LNCaP clone FGC (cell line): ENCODE measurements around the gene UBE2A.

Experiments
- DNase-seq: peaks from one replicate; pipeline ENCODE4 v3.0.0-alpha.2; 2011; ENCODE audit warnings: low read depth
- H3K4me3 ChIP-seq: 2 replicates; pipeline ENCODE4 v1.5.1; 2011; ENCODE audit warnings: mild to moderate bottlenecking, low read depth, low read length, control low read depth
- TF ChIP-seq, protein P1 (sequence below): IDR thresholded peaks from 2 replicates; pipeline ENCODE4 v1.5.1; 2012; ENCODE audit warnings: mild to moderate bottlenecking; ENCODE audit not compliant: control insufficient read depth, insufficient read depth; ENCODE audit errors: extremely low read depth

Gene UBE2A

DNA sequence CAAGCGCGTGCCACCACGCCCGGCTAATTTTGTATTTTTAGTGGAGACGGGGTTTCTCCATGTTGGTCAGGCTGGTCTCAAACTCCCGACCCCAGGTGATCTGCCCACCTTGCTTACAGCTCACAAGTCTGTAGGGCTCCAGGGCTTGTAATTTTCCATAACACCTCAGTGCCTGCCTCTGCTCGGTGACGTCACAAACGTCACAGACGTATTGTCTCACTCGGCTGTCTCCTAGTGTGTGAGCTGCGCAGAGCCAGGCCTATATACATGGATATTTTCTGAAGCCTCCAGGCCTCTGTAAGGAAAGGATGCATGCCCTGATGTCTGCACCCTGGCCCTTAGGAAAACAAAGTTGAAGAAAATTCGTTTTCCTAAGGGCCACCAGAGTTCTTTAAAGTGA lies 40.4 kb downstream of the UBE2A start:
- no peak for DNase-seq
- TF ChIP-seq, protein P1, sequence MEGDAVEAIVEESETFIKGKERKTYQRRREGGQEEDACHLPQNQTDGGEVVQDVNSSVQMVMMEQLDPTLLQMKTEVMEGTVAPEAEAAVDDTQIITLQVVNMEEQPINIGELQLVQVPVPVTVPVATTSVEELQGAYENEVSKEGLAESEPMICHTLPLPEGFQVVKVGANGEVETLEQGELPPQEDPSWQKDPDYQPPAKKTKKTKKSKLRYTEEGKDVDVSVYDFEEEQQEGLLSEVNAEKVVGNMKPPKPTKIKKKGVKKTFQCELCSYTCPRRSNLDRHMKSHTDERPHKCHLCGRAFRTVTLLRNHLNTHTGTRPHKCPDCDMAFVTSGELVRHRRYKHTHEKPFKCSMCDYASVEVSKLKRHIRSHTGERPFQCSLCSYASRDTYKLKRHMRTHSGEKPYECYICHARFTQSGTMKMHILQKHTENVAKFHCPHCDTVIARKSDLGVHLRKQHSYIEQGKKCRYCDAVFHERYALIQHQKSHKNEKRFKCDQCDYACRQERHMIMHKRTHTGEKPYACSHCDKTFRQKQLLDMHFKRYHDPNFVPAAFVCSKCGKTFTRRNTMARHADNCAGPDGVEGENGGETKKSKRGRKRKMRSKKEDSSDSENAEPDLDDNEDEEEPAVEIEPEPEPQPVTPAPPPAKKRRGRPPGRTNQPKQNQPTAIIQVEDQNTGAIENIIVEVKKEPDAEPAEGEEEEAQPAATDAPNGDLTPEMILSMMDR = no peak
- no peak overlapping the region for H3K4me3 ChIP-seq

DNA sequence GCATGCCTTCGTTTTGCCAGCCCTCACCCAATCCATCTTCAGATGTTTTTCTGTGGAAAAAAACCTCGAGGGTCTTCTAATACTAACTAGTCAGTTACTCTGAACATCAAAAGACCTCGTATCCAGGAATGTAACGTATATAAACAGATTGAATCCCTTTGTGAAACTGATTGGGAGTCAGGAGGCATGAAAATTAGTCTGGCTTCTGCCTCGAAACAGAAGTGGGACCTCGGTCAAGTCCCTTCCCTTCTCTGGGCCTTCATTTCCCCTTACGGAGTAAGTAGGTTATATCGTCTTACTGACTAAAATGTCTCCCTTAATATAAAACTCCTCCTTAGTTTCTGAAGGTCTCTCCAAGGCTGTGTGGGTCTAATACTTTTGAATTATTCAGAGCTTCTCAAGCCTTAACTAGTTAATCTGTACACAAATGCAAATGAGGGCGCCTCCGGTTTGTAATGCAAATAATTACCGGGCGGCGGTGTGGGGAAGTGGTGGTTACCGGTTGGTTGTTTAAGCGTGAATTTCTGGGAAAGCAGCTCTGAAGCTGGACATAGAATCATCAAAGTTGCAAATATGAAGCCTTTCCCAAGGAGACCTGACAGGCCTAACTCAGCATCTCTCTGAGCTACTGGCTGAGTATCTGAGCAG lies 43.3 kb downstream of the UBE2A start:
- no peak for DNase-seq
- TF ChIP-seq, protein P1 = no peak
- H3K4me3 ChIP-seq = no peak overlapping the region

DNA sequence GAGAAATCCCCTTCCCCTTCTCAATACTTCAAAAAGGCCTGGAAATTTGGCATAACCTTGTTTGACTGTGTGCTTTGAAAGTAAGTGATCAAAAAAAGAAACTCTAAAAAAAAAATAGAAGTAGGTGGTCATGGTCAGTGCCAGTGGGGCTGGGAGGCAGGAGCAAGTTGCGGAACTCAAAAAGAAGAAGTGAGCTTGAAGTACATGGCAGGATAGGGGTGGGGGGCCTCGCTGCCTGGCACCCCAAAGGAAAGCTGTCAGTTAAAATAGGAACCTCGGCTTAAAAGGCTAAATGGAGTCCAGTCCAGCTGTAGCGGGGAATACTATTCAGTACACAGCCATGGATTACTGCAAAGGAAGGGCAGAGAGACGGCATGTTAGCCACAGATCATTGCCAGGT lies 44.1 kb downstream of the UBE2A start:
- no peak overlapping the region for H3K4me3 ChIP-seq
- TF ChIP-seq, protein P1 = no peak
- DNase-seq = no peak

DNA sequence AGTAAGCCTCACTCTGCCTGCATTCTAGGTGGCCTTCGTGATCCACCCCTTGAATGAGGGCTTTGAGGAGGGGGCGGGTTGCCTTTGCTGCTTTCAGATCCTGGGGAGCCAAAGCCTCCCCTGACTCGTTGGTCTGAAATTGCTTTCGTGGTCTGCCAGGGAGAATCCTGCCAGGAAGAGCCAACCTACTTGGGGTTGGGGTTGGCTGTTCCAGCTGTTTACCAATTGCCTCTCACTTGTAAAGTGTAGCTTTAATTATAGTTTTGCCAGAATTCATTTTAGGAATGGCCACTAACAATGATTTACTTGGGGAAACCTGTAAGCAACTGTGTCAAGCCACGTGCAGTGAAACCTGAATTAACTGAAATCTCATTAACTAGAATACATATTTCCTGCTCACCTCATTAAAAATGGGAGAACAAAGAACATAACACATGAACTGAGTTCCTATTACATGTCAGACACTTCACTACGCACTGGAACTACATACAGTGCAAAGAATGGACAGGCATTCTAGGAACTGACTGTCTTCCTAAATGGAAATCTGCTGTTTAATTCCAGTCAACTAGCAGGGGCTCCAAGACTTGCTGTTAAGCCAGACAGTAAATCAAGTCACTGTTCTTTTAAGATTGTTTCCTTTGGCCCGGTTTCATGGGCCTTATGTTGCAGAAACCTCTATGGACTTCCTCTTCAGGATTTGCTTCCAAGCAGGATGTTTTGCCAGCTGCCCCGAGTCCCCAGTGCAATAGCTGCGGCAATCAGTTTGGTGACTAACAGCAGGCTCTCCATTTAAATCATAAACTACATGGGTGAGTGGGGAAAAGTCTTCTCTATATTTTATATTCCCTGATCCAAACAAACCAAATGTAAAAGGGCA lies 48.2 kb downstream of the UBE2A start:
- no peak overlapping the region for H3K4me3 ChIP-seq
- TF ChIP-seq, protein P1 = no peak
- DNase-seq = peak; percentile 72

GRCh38 chrX:119624417-119624816 lies 50.1 kb downstream of the UBE2A start:
- TF ChIP-seq, protein P1 = no peak
- DNase-seq = no peak
- no peak overlapping the region for H3K4me3 ChIP-seq

DNA sequence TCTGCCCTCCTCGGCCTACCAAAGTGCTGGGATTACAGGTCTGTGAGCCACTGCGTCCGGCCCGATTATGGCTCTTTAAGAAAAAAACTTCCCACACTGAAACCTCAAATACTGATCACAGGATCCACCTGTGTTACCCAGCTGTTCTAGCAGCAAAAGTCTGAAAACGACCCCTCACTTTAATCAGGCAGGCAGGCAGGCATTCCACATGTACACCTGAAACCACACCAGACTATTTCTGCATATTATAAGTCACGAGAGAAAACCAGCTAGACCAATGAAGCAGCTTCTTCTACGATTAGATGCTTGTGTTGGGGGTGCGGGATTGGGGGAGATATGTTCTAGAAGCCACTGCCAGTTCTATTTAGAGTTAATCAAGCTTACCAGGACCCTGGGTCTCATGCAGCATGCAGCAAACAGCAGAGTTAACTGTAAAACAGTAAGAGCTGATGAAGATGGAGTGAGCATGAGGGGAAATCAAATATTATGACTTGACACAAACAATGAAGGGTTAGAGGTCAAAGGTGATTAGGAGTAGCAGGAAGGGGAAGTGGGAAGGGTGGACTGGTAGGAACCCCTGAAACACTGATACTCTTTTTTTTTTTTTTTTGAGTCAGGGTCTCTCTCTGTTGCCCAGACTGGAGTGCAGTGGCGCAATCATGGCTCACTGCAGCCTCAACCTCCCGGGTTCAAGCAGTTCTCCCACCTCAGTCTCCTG lies 50.7 kb downstream of the UBE2A start:
- DNase-seq = no peak
- TF ChIP-seq, protein P1 = no peak
- no peak overlapping the region for H3K4me3 ChIP-seq
